ENCODE results near the gene CEP131.

- no peak for TF ChIP-seq CTCF (IDR thresholded peaks at IDR 0.05)
- TF ChIP-seq MAFK (IDR thresholded peaks at IDR 0.05; ENCODE audit: partially characterized antibody): no peak
- TF ChIP-seq RAD21 (conservative IDR thresholded peaks at IDR 0.05 in 1 of 2, IDR thresholded peaks at IDR 0.05 in 1 of 2): no peak
- no peak for TF ChIP-seq POLR2A (IDR thresholded peaks at IDR 0.05; ENCODE audit: low read length)
- no peak for TF ChIP-seq JUN (IDR thresholded peaks at IDR 0.05)
- TF ChIP-seq BHLHE40 (IDR thresholded peaks at IDR 0.05; ENCODE audit: low read depth, low read length): no peak
- no peak for TF ChIP-seq HOXA7 (CRISPR knock-in tag; IDR thresholded peaks at IDR 0.05)
- no peak for TF ChIP-seq REST (IDR thresholded peaks at IDR 0.05)
- TF ChIP-seq ELK1 (IDR thresholded peaks at IDR 0.05; ENCODE audit: low read depth, low read length): no peak
Observed at GRCh38 chr17:81167194-81167524, 55.6 kb downstream of the CEP131 start.

Measured in A549 (cell line).